Measurements from ENCODE around the gene SCAPER.

Gene SCAPER

DNA sequence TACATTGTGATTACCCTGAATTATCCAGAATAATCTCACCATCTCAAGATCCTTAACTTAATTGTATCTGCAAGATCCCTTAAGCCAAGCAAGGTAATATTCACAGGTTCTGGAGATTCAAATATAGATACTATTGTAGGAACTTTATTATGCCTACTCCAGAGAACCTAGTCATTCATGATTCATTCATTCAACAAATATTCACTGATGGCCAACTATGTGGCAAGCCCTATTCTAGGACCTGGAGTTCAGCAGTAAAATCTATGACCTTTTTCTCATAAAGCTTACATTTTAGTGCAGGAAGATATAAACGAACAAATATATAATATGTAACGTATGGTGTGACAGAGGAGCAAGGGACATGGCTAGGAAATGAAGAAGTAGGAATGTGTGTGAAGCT is 519.0 kb downstream of the SCAPER start:
- DNase-seq, result no peak

DNA sequence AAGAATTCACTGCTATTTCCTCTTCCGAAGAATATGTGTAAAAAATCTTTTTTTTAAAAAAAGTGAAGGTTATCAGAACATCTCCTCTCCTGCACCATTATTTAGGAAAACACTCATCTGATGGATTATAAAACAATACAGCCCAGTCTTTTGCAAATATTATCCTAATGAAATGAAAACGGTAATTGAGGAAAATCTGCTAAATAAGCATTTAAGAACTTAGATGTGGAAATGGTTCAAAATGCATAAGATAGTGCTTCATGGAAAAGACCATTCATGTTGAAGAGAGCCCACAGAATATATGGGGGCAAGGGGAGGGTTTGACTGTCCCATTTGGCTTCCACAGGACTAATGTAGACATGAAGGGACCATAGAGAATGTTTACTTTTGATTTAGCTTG is 520.7 kb downstream of the SCAPER start:
- DNase-seq, result no peak

DNA sequence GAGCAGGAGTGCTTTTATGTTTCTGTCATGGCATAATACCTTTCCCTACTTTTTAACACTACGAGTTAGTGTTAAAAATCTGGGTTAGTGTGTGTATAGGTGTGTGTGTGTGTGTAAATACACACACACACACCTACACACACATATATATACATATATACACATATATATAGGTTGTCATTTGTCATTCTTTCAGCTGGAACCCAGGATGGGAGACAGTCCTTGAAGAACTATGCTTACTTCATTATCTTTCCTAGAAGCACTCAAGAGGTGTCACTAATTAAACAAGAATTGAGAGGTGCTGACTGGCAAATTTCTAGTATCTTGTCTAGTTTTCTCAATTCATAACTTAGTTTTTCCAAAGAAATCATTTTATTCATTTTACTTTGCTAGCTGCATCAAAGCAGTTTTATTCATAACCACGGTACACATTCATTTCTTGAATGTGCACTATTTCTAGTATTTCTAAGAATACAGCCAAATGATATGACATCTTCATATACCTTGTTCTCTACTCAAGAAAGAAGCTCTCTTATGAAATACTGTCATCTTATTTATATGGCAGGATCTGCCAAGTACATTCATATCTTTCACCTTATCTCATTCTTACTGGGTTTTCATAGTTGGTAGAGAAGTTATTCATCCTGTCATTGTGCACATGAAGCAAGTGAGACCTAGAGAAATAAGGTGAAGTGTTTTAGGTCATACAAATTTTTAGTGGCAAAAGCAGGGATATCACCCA is 522.0 kb downstream of the SCAPER start:
- DNase-seq, result no peak

DNA sequence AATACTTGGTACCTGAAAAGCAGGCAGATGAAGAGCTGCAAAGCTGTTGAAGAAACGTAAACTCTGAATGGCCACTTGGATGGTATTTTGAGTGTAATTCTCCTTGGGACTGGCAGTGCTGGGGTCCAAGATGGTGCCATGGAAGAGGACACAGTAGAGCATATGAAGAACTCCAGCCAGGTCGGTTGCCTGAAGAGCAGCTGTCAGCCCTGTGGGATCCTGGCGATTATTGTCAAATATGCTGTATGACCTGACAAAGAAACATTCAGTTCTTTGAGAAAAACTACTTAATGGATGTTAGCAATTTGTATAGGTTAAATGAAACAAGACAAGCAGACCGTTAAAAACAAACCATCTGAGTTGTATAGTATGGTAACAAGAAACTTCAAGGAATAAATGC is 523.8 kb downstream of the SCAPER start:
- no peak for DNase-seq

DNA sequence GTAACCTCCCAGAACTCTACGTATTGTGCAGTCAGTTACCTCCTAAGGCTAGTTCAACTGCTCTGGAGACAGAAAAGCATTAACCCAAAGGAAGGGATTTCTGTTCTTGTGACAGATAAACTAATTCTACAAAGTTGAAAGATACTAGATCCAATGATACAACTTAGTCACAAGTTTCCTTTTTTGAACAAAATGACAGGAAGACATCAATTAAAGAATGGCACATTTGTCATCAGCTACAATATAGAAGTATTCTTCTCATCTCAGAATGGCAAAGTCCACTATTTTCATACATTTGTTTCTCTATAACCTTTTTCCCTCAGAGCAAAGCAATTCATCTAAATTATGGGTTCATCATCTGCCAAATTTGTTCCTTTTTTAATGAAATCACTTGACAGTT is 524.9 kb downstream of the SCAPER start:
- DNase-seq, result no peak

DNA sequence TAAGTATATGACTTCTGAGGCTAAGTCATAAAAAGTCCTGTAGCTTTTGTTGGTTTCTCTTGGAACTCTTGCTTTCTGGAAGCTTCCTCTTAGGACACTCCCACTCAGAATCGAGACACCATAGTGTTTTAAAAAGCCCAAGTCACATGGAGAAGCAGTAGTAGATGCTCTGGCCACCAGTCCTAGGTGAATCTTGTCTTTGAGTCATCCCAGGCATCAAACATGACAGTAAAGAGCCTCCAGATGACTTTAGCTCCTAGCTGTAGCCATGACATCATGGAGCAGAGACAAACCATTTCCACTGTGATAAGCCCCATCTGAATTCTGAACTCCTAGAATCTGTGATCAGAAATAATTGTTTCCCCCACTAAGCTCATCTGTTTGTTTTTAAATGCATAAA is 526.4 kb downstream of the SCAPER start:
- no peak for DNase-seq

DNA sequence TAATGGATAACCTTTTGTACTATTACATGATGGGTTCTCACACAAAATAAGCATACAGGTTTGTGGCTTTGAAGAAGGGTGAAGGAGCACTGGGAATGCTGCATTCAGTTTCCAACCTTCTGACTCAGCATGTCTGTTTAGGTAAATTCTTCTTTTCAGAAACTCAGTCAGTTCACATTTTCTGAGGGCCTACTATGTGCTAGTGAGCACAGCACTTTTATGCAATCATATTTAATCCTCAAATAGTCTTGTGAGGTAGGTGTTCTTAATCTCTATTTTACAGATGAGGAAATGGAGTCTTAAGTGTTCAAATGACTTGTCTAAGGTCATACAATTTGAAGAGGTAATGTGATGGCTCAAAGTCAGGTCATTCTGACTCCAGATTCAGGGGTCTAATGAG is 527.4 kb downstream of the SCAPER start:
- no peak for DNase-seq

DNA sequence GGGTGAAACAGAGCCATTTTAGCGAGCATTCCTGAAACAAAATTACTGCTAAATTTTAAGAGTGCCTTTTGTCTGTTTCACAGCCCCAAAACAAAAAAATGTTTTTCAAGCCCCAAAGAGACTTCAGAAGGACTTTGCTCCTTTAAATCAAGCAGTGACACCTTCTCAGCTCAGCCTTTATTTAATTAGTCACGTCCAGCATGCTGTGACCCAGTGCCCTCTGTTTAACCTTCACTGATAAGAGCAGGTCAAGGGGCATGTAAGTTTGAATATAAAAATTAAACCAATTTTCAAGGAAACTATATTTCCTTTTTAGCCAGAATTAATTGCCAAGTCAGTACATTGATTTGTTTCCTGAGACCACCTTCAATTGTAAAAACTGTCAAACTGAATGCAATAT is 527.9 kb downstream of the SCAPER start:
- DNase-seq, result no peak

DNA sequence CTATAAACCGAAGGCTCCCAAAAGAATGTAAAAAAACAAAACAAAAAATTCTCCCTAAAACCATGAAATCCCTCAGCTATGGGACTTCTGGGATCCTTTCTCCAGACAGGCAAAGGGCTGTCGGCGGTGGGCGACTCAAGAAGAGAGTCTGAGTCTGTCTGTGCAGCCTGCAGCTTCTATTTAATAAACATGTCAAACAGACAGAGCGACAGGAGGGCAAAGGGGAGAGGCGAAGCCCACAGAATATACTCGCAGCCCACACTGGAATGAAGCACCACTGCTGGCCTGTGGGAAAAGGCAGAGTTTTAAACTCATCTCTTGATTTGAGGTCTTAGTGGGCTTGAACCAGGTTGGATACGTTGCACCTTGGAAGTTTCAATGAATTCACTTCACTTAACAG is 528.3 kb downstream of the SCAPER start:
- no peak for DNase-seq

DNA sequence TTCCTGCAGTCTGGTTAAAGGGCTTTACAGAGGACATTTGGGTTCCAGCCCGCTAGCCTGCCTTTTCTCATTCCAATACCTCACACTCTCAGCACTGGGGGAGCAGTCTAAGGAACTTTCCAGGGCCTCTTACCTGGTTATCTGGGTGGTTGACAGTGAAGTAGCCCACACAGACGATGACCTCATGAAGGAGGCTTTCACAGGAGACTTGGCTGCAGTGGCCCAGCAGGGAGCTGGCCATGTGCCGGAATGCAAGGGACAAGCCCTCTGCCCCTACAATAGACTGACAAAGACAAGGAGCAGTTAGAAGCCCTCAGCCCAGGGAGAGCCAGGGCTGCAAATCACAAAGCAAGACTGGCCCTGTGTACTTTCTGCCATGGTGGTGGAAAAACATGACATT is 529.1 kb downstream of the SCAPER start:
- no peak for DNase-seq

DNA sequence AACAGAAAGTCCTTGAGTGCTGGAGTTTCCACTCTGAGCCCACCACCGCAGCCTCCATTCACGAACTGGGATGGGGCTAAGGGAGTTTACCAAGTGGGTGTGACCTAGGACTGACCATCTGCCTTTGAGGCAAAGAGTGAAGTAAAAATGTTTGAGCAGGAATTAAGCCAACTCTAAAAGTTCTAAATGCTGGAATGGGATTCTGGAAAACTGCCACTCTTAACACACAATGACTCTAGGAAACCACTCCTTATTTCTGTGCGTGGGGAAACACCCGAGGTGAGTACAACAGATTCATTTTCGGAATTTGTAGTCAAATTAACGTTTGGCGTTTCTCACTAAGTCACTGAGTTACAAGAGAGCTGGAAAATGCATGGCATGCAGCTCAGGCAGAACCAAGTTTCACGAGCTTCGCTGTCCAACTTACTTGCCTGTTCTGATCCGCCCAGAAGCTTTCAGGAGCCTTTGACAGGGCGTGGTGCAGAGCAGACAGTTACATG is 537.0 kb downstream of the SCAPER start:
- DNase-seq, result no peak

DNA sequence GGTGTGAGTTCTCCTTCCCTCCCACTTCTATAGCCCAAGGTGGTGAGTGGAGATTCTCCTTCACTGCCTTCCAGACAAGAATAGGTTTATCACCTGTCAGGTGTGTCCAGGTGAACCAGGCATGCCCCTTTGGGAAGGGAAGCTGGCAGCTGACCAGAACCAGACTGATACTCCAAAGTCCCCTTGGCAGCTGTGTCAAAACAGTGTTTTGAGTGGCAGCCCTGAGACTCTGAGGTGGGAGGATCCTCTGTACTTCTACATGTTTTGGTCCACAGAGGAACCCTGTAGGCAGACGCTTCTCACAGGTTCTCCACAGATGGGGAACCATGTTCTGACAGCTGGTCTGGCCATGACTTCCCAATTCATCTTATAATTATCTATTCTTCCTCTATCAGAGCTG is 538.4 kb downstream of the SCAPER start:
- no peak for DNase-seq

DNA sequence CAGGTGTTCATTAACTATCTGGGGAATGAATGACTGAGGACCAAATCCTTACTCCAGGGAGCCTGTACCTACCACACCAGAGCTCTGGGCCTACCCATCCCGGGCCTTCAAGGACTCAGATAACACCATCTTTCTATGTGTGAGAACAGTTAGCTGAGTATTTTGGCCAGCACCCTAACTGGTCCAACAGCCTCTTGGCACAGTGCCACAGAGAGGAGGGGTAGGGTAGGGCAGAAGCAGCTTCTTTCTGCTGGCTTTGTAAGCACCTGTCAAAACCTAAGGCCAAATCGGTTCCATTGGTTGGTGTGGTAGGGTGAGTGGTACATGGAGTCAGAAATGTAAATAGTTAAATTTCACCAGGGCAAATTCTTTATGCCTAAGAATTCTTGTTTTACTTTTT is 541.9 kb downstream of the SCAPER start:
- DNase-seq, result no peak

DNA sequence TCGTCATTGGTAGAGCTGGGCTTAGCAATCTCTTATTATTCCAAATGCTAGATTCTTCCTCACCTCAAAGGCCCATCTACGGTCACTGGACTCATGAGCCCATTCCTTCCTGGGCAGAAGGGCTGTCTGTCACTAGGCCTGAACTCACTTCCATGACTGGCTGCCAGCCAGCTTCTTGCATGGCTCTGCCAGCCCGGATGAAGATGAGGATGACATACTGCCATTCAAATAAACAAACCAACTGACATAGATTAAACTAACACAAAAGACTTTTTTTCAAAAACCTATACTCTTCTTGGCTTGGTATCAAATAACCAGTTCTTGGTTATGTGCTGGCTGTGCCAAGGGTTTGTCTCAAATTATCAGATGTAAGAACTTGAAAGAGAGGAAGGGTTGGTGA is 544.7 kb downstream of the SCAPER start:
- no peak for DNase-seq

DNA sequence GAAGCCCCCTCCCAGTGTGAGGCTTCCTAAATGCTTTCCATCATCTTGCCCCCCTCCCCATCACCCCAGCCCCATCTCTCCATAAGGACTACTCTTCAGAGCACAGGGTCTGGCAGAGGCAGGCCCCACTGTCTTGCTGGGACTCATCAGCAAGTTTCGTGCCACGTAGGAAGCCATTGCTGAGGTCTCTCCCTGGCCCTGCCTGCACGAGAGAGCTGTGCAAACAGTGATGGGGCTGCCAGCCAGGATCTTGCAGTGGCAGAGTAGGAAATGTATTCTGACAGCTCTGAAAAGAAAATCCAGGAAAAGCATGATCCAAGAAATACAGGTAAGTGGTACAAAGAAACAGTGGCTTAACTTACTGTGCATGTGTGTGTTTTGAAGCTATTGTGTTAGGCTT is 546.0 kb downstream of the SCAPER start:
- DNase-seq, result no peak

DNA sequence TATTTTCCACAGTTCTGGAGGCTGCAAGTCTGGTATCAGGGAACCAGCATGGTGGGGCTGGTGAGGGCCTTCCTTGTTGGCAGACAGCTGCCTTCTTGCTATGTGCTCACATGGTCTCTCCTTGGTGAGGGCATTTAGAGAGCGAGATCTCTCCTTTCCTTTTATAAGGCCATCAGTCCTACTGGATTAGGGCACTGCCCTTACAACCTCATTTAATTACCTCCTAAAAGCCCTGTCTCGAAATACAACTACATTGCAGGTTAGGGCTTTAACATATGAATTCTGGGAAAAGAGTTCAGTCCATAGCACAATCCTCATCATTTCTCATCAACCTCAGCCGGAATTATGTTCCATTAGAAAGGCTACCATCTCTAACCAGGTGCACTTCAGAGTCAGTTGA is 546.7 kb downstream of the SCAPER start:
- no peak for DNase-seq

DNA sequence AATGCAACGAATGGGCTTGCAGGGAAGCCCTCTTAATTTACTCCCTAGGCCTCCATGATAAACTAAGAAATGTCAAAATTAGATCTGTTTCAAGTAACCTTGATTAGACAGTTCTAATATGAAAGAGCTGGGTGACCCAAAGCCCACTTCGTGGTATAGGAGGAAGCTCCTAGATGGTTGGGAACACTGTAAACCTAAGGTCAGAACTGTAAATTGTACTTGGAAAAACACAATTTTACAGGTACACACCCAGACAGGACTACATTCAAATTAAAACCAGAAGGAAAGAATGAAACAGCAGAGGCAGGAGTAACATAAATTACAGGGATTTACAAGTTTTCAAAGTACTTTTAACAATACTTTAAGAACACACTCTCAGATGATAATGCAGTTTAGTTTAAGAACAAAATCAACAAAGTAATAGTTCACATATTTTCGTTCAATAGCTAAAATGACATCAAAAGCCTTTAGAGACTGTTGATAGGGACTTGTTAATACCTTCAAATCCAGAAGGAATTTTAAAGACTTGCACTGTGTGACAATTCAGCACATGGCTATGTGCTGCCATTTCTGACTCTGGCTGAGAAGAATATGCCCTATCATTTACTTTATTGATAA is 550.2 kb downstream of the SCAPER start:
- DNase-seq, result no peak

DNA sequence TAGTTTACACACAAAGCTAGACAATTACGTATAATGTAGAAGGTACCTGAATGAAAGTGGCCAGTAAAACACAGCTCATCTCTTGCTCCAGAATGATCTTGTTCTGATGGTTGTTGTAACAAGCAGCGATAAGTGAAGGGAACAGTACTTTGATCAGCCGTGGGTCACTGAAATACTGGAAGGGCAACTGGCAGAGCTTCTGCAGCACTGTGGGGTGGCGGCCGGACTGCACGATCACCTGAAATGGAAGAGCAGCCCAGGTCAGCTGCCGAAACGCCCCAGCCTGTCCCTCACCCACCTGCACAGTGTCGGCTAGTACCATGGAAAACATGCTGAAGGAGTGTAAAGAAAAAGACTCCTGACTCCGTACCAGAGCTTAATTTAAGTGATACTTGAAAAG is 551.2 kb downstream of the SCAPER start:
- no peak for DNase-seq

DNA sequence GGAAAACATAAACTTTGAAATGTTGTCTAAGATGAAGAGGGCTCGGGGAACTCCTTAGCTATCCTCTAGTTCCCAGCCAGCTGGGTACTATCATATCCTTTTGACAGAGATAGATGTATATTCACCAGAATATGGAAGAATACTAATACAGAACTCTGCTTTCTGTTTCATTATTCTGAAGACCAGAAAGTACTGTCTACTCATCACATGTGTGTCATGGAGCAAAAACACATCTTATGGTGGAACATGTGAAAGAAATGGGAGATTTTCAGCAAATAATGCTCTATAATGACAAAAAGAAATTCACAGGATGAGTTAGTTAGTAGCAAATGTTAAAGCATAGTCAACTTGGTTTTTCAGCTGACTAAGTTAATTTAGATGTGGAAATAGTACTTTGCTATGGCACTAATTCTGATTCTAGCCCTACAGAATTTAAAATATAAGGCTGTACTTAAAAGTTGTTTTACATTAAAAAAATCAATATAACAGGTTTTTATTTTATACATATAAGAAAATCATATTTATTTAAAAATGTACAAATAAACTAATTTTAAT is 552.0 kb downstream of the SCAPER start:
- no peak for DNase-seq

DNA sequence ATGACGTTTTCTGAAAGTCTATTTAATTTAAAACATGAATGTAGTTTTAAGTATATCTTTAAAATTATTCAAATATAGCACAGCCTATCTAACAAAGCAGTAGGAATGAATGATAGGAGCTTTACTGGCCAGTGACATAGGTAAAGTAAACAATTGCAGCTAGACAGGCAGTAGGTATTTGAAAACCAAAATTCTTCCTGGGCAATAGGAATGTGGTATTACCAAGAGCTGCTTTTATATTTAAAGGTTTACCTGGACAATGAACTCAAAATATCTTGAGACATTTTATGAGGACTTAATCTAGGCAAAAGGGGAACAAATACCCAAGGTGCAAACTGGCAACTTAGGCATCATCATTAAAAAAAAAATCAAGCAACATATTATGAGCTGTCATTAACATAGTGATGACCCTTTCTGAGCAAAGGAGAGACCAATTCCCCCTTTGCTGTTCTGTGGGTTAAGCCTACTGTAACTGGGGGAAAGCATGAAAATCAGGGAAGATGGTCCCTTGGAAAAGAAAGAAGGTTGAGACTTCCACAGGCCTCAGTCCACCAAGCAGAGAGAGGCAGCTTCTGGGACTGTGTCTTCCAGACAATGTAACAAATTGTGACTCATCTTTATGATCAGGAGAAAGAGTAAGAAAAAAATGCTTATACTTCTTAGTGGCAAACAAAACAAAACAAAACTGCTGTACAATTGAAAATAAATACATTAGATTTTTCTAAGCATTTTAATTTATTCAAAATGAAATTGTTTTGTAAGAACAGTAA is 555.7 kb downstream of the SCAPER start:
- DNase-seq, result no peak

DNA sequence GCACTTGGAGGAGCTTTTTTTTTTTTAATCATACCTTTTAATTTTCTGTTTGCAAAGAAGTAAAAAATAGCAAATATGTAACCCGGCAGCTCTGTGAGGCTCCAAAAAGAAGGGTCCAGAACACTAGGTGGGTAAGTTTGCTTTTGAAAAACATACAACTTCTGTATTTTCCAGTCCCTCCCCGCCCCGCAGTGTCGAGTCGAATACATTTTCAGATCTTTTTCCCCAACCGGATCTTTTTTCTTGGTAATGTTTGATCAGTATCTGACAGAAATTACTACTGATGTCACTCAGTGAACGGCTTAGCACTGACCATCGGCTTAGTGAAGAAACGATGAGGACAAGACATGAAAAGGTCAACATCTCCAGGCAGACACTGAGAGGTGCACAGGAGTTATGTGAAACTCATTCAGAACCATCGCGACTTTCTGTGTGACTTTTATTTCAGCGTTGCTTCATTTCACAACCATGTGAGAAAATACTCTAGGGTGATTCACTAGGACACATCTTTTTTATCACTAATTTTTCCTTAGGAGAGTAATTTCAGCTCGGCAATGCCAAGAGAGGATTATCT is 557.6 kb downstream of the SCAPER start:
- DNase-seq, result no peak

DNA sequence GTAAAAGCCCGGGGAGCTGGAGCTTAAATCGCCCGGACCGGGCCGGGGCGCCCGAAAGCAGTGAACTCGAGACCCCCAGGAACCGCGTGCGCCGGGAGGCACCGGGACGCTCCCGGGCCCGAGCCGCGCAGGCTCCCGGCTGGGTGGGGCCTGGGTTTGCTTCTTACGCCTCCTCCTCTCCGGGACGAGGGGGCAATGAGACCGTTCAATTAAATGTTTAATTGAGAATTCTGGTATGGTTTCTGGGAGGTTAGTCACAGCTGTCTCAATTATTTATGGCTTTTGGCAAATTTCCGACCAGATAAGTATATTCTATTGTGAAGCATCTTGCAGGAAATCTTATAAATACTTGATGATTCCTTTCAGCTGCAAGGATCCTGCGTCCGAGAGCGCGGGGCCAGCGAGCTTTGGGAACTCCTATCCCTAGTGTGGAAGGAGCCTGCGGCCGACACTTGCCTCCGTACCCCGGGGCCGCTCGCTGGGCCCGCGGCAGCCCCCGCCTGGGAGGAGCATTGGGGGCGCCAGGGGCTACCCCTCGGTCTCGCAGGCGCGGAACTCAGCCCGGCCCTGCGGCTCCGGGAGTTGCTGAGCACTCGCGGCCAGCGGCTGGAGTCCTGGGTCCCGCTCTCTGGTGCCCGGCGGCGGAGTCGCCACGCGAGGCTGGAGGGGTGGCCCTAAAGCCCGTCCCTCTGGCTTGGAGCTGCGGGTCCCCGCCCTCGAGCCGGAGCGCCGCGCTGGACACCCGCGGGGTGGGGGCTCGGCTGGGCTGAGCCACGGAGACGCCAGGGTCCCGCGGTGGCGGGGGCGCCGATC is 558.3 kb downstream of the SCAPER start:
- no peak for DNase-seq
